H9 (cell line): ENCODE data around the gene CD27. TPM values are rescaled to one million over a fixed set of nuclear protein-coding genes. Genes with fewer than 3 reads are reported as not detected.

Experiments used
- DNase-seq: peaks from one replicate; pipeline ENCODE4 v3.0.0-alpha.2; 2017
- H2AFZ ChIP-seq: one replicate; pipeline ENCODE4 v1.6.1; 2013; ENCODE audit warnings: mild to moderate bottlenecking, low read length, control low read depth, moderate library complexity
- H2AK5ac ChIP-seq: 2 replicates; pipeline ENCODE4 v1.6.1; 2013; ENCODE audit warnings: low read length, control low read depth, mixed read lengths; ENCODE audit not compliant: insufficient read length
- H2BK120ac ChIP-seq: one replicate; pipeline ENCODE4 v1.6.1; 2013; ENCODE audit warnings: low read depth, mild to moderate bottlenecking, low read length, control low read depth, inconsistent platforms; ENCODE audit not compliant: poor library complexity, severe bottlenecking
- H2BK12ac ChIP-seq: 2 replicates; pipeline ENCODE4 v1.6.1; 2013; ENCODE audit warnings: low read length, control low read depth, mixed read lengths, low read depth; ENCODE audit not compliant: insufficient read length
- H2BK15ac ChIP-seq: 2 replicates; pipeline ENCODE4 v1.6.1; 2013; ENCODE audit warnings: low read depth, low read length, control low read depth
- H2BK20ac ChIP-seq: one replicate; pipeline ENCODE4 v1.6.1; 2013; ENCODE audit warnings: low read depth, mild to moderate bottlenecking, low read length, control low read depth, inconsistent platforms; ENCODE audit not compliant: poor library complexity, severe bottlenecking
- H2BK5ac ChIP-seq: 2 replicates; pipeline ENCODE4 v1.6.1; 2013; ENCODE audit warnings: low read length, control low read depth, mixed read lengths; ENCODE audit not compliant: insufficient read length
- H3K14ac ChIP-seq: 2 replicates; pipeline ENCODE4 v1.6.1; 2013; ENCODE audit warnings: low read length, control low read depth; ENCODE audit not compliant: insufficient read depth
- H3K18ac ChIP-seq: 2 replicates; pipeline ENCODE4 v1.6.1; 2013; ENCODE audit warnings: low read depth, mild to moderate bottlenecking, mixed read lengths, low read length, control low read depth; ENCODE audit not compliant: insufficient read length
- H3K23ac ChIP-seq: 2 replicates; pipeline ENCODE4 v1.6.1; 2013; ENCODE audit warnings: low read length, control low read depth, mixed read lengths, low read depth; ENCODE audit not compliant: insufficient read length
- H3K23me2 ChIP-seq: 2 replicates; pipeline ENCODE4 v1.6.1; 2013; ENCODE audit warnings: low read depth, mild to moderate bottlenecking, mixed read lengths, low read length, control low read depth; ENCODE audit not compliant: insufficient read length, poor library complexity, severe bottlenecking
- H3K27ac ChIP-seq: 2 replicates; pipeline ENCODE4 v1.5.1; 2013; ENCODE audit warnings: low read length, control low read depth, mixed read lengths, low read depth; ENCODE audit not compliant: insufficient read length
- H3K27me3 ChIP-seq: 2 replicates; pipeline ENCODE4 v1.6.1; 2013; ENCODE audit warnings: low read length, control low read depth, inconsistent platforms; ENCODE audit not compliant: insufficient read depth
- H3K4ac ChIP-seq: 2 replicates; pipeline ENCODE4 v1.6.1; 2013; ENCODE audit warnings: low read depth, mild to moderate bottlenecking, control low read depth, inconsistent platforms, low read length, moderate library complexity
- H3K4me1 ChIP-seq: 2 replicates; pipeline ENCODE4 v1.6.1; 2013; ENCODE audit warnings: low read length, control low read depth, inconsistent platforms; ENCODE audit not compliant: insufficient read depth
- H3K4me2 ChIP-seq: 2 replicates; pipeline ENCODE4 v1.6.1; 2013; ENCODE audit warnings: low read length, control low read depth, mixed read lengths; ENCODE audit not compliant: insufficient read length, insufficient read depth
- H3K56ac ChIP-seq: 2 replicates; pipeline ENCODE4 v1.6.1; 2013; ENCODE audit warnings: low read depth, mild to moderate bottlenecking, mixed read lengths, low read length, control low read depth; ENCODE audit not compliant: insufficient read length
- H3K79me1 ChIP-seq: 2 replicates; pipeline ENCODE4 v1.6.1; 2013; ENCODE audit warnings: low read depth, mild to moderate bottlenecking, moderate library complexity, low read length, control low read depth, inconsistent platforms; ENCODE audit not compliant: insufficient read depth, poor library complexity, severe bottlenecking
- H3K79me2 ChIP-seq: 2 replicates; pipeline ENCODE4 v1.6.1; 2013; ENCODE audit warnings: low read length, control low read depth, inconsistent platforms; ENCODE audit not compliant: insufficient read depth
- H3K9ac ChIP-seq: 2 replicates; pipeline ENCODE4 v1.6.1; 2013; ENCODE audit warnings: low read length, control low read depth, mixed read lengths; ENCODE audit not compliant: insufficient read length; ENCODE audit errors: extremely low read depth
- H3K9me3 ChIP-seq: one replicate; pipeline ENCODE4 v1.6.1; 2013; ENCODE audit warnings: low read depth, low read length, inconsistent platforms; ENCODE audit not compliant: control insufficient read depth
- H3T11ph ChIP-seq: one replicate; pipeline ENCODE4 v1.6.1; 2013; ENCODE audit warnings: mild to moderate bottlenecking, low read length, control low read depth, inconsistent platforms
- H4K20me1 ChIP-seq: one replicate; pipeline ENCODE4 v1.6.1; 2013; ENCODE audit not compliant: control insufficient read depth, insufficient read length, insufficient read depth
- H4K5ac ChIP-seq: 2 replicates; pipeline ENCODE4 v1.6.1; 2013; ENCODE audit warnings: low read depth, mild to moderate bottlenecking, mixed read lengths, low read length, control low read depth; ENCODE audit not compliant: insufficient read length
- H4K8ac ChIP-seq: replicated peaks from 2 replicates; pipeline ENCODE4 v1.6.1; 2013; ENCODE audit warnings: low read length, control low read depth, mixed read lengths, low read depth; ENCODE audit not compliant: insufficient read length
- H4K91ac ChIP-seq: 2 replicates; pipeline ENCODE4 v1.6.1; 2013; ENCODE audit warnings: low read depth, mild to moderate bottlenecking, moderate library complexity, mixed read lengths, low read length, control low read depth; ENCODE audit not compliant: insufficient read length
- H3K27ac Mint-ChIP-seq, 3 experiments: 2 replicates in 2 of 3; 3 replicates in 1 of 3; pipeline ENCODE4 v1.8.0; 2020 to 2021; ENCODE audit warnings: mixed read lengths in 3 of 3, mild to moderate bottlenecking in 1 of 3, moderate library complexity in 1 of 3
- H3K27me3 Mint-ChIP-seq: 2 replicates; pipeline ENCODE4 v1.8.0; 2021; ENCODE audit warnings: low read depth, mild to moderate bottlenecking, moderate library complexity, mixed read lengths
- H3K36me3 Mint-ChIP-seq, 3 experiments: 2 replicates in 2 of 3; 3 replicates in 1 of 3; pipeline ENCODE4 v1.8.0; 2020 to 2021; ENCODE audit warnings: low read depth in 3 of 3, mixed read lengths in 3 of 3; ENCODE audit not compliant: insufficient read depth in 1 of 3
- H3K4me1 Mint-ChIP-seq, 2 experiments: 2 replicates each; pipeline ENCODE4 v1.8.0; 2020; ENCODE audit warnings: mixed read lengths in 2 of 2
- H3K4me3 Mint-ChIP-seq, 2 experiments: 2 replicates in 1 of 2; 3 replicates in 1 of 2; pipeline ENCODE4 v1.8.0; 2020 to 2021; ENCODE audit warnings: mild to moderate bottlenecking in 2 of 2, mixed read lengths in 2 of 2, moderate library complexity in 1 of 2
- H3K9me3 Mint-ChIP-seq, 2 experiments: 2 replicates in 1 of 2; 3 replicates in 1 of 2; pipeline ENCODE4 v1.8.0; 2020; ENCODE audit warnings: mild to moderate bottlenecking in 2 of 2, mixed read lengths in 2 of 2, moderate library complexity in 1 of 2
- WGBS: extraction: QIAGEN DNeasy Blood & Tissue Kit; methylation state at CpG from one replicate; pipeline ENCODE4 v1.1.7; 2013; ENCODE audit warnings: missing lambda C conversion rate, low lambda C conversion rate, mixed read lengths; ENCODE audit not compliant: insufficient read length; ENCODE audit errors: extremely low coverage; 5-methylcytosine and 5-hydroxymethylcytosine counted together
- total RNA-seq: library from RNA; stranded (reverse); gene quantifications from 2 replicates; pipeline ENCODE4 v1.2.1, GENCODE V29; 2021
- TF ChIP-seq, protein P1 (sequence below): fragments of 200-600 bp; sonication (generic); conservative IDR thresholded peaks from 3 replicates; pipeline ENCODE4 v1.8.0; 2021; ENCODE audit warnings: antibody characterized with exemption, mild to moderate bottlenecking

The CD27 gene
- total RNA-seq, 1 experiment from 2014 or later: 0.37 TPM

DNA sequence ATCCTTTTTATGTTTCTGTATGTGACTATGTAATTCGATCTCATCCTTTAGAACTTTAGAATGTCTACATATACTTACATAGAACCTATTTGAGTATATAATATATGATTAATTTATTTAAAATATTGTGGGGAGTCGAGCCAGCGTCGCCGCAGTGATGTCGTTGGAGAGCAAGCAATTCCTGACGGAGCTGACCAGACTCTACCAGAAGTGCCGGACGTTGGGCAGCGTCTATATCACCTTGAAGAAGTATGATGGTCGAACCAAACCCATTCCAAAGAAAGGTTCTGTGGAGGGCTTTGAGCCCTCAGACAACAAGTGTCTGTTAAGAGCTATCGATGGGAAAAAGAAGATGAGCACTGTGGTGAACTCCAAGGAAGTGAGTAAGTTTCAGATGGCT lies 6.4 kb upstream of the CD27 start:
- H2AK5ac ChIP-seq: no peak overlapping the region
- no peak overlapping the region for H3K4ac ChIP-seq
- no peak for DNase-seq
- H3K14ac ChIP-seq: no peak overlapping the region
- no peaks in the 10 kb centered on the region for H3K79me1 ChIP-seq
- H3K56ac ChIP-seq: no peak overlapping the region
- H3K23ac ChIP-seq: no peak overlapping the region
- H4K5ac ChIP-seq: no peak overlapping the region
- no peaks in the 10 kb centered on the region; the same call in 1 of the 2 replicates for H3K27me3 Mint-ChIP-seq
- H3K36me3 Mint-ChIP-seq: no peaks in the 10 kb centered on the region; a peak in 1 of 7 replicates
- no peak overlapping the region for H2BK5ac ChIP-seq
- H3K79me2 ChIP-seq: no peaks in the 10 kb centered on the region
- WGBS: no CpG with 5 or more reads among the region's 12 CpGs
- H3K9ac ChIP-seq: no peak overlapping the region
- 0 out of 5 replicates have a peak, but pooled peaks cover 0 to 2% of the 10 kb centered on the region in 2 experiments for H3K9me3 Mint-ChIP-seq
- no peak overlapping the region for H3K27ac Mint-ChIP-seq
- peaks cover 14 to 18% of the 10 kb centered on the region in 2 experiments for H3K4me1 Mint-ChIP-seq
- no peak overlapping the region for H3K4me2 ChIP-seq
- no peak overlapping the region for H2BK20ac ChIP-seq
- TF ChIP-seq, protein P1, sequence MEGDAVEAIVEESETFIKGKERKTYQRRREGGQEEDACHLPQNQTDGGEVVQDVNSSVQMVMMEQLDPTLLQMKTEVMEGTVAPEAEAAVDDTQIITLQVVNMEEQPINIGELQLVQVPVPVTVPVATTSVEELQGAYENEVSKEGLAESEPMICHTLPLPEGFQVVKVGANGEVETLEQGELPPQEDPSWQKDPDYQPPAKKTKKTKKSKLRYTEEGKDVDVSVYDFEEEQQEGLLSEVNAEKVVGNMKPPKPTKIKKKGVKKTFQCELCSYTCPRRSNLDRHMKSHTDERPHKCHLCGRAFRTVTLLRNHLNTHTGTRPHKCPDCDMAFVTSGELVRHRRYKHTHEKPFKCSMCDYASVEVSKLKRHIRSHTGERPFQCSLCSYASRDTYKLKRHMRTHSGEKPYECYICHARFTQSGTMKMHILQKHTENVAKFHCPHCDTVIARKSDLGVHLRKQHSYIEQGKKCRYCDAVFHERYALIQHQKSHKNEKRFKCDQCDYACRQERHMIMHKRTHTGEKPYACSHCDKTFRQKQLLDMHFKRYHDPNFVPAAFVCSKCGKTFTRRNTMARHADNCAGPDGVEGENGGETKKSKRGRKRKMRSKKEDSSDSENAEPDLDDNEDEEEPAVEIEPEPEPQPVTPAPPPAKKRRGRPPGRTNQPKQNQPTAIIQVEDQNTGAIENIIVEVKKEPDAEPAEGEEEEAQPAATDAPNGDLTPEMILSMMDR: no peak
- no peak overlapping the region for H2BK120ac ChIP-seq
- H3K4me3 Mint-ChIP-seq: no peak overlapping the region
- no peaks in the 10 kb centered on the region; the same call in 1 of the 2 replicates for H3K27me3 ChIP-seq
- H4K91ac ChIP-seq: no peak overlapping the region
- H3T11ph ChIP-seq: no peak overlapping the region
- no peaks in the 10 kb centered on the region for H4K20me1 ChIP-seq
- no peaks in the 10 kb centered on the region for H3K4me1 ChIP-seq
- H2AFZ ChIP-seq: no peak overlapping the region
- H3K23me2 ChIP-seq: no peaks in the 10 kb centered on the region
- H3K18ac ChIP-seq: no peak overlapping the region
- no peak overlapping the region for H2BK12ac ChIP-seq
- H4K8ac ChIP-seq: no peak overlapping the region
- no peak overlapping the region for H2BK15ac ChIP-seq
- no peaks in the 10 kb centered on the region for H3K9me3 ChIP-seq
- no peak overlapping the region for H3K27ac ChIP-seq
